H1 (cell line): Measurements from ENCODE around the gene LSR. TPM values are rescaled to one million over a fixed set of nuclear protein-coding genes. Genes with fewer than 3 reads are reported as not detected.

Source experiments
- CTCF ChIA-PET: fragments of 300-600 bp; sonication (Branson Sonifier 250); formaldehyde crosslinking; loops from one replicate; lab custom pipeline; 2021; ENCODE audit not compliant: partially characterized antibody; lab: Charles Lee
- POLR2A ChIA-PET: fragments of 300-600 bp; sonication (Branson Sonifier 250); formaldehyde crosslinking; loops from one replicate; lab custom pipeline; 2021; ENCODE audit warnings: inconsistent platforms; ENCODE audit not compliant: partially characterized antibody; lab: Charles Lee
- DNase-seq, 2 experiments: peaks; one replicate each; pipeline versions ENCODE4 v3.0.0 to v3.0.0-alpha.2; 2010 to 2022; ENCODE audit warnings: low spot score in 2 of 2, low read depth in 1 of 2, mixed read lengths in 1 of 2
- FAIRE-seq: peaks from 2 replicates; lab custom pipeline; 2011; peaks lifted over from hg19 to GRCh38; lab: Jason Lieb, UNC
- H2AFZ ChIP-seq: 2 replicates; pipeline ENCODE4 v1.8.1; 2012; ENCODE audit warnings: low read length, inconsistent platforms
- H2AK5ac ChIP-seq: 2 replicates; pipeline ENCODE4 v1.6.1; 2013; ENCODE audit warnings: low read depth, low read length
- H2BK120ac ChIP-seq: replicated peaks from 2 replicates; pipeline ENCODE3; 2013; ENCODE audit warnings: low read depth, low read length, inconsistent platforms
- H2BK12ac ChIP-seq: 2 replicates; pipeline ENCODE4 v1.6.1; 2013; ENCODE audit warnings: low read depth, low read length
- H2BK15ac ChIP-seq: 2 replicates; pipeline ENCODE4 v1.6.1; 2013; ENCODE audit warnings: low read length
- H2BK20ac ChIP-seq: 2 replicates; pipeline ENCODE4 v1.6.1; 2013; ENCODE audit warnings: low read length
- H2BK5ac ChIP-seq: 2 replicates; pipeline ENCODE4 v1.6.1; 2013; ENCODE audit warnings: low read depth, low read length
- H3K14ac ChIP-seq: 2 replicates; pipeline ENCODE4 v1.6.1; 2013; ENCODE audit warnings: inconsistent platforms; ENCODE audit not compliant: insufficient read length
- H3K18ac ChIP-seq: 2 replicates; pipeline ENCODE4 v1.6.1; 2013; ENCODE audit warnings: low read length; ENCODE audit errors: extremely low read depth
- H3K23ac ChIP-seq: 2 replicates; pipeline ENCODE4 v1.6.1; 2013; ENCODE audit warnings: inconsistent platforms; ENCODE audit not compliant: insufficient read length
- H3K23me2 ChIP-seq: 2 replicates; pipeline ENCODE4 v1.6.1; 2013; ENCODE audit warnings: low read depth, low read length
- H3K27ac ChIP-seq: 2 replicates; pipeline ENCODE4 v1.6.1; 2011; ENCODE audit warnings: low read depth, low read length, inconsistent platforms
- H3K27me3 ChIP-seq, 4 experiments: replicated peaks in 1 of 4; 1 replicate in 1 of 4; 2 replicates in 3 of 4; pipeline versions ENCODE4 v1.6.1 to v1.8.1; 2011 to 2013; ENCODE audit warnings: low read length in 3 of 4, mild to moderate bottlenecking in 3 of 4, inconsistent platforms in 2 of 4, mixed read lengths in 2 of 4, moderate library complexity in 1 of 4; ENCODE audit not compliant: control insufficient read depth in 3 of 4, insufficient read depth in 3 of 4; ENCODE audit errors: extremely low read depth in 1 of 4
- H3K36me3 ChIP-seq, 4 experiments: 2 replicates each; pipeline versions ENCODE4 v1.6.1 to v1.8.1; 2011 to 2013; ENCODE audit warnings: mild to moderate bottlenecking in 4 of 4, low read length in 3 of 4, moderate library complexity in 2 of 4, control low read depth in 1 of 4, inconsistent platforms in 1 of 4; ENCODE audit not compliant: insufficient read depth in 4 of 4, control insufficient read depth in 2 of 4
- H3K4ac ChIP-seq: replicated peaks from 2 replicates; pipeline ENCODE3; 2013; ENCODE audit warnings: low read length, low read depth, mixed read lengths, inconsistent platforms; ENCODE audit not compliant: insufficient read length
- H3K4me1 ChIP-seq, 4 experiments: replicated peaks in 1 of 4; 1 replicate in 1 of 4; 2 replicates in 3 of 4; pipeline versions ENCODE4 v1.6.1 to v1.8.1; 2011 to 2013; ENCODE audit warnings: low read length in 3 of 4, inconsistent platforms in 2 of 4, mixed read lengths in 1 of 4; ENCODE audit not compliant: insufficient read depth in 4 of 4, control insufficient read depth in 3 of 4
- H3K4me2 ChIP-seq, 2 experiments: 2 replicates each; pipeline versions ENCODE4 v1.6.1 to v1.8.1; 2011 to 2013; ENCODE audit warnings: low read depth in 2 of 2, low read length in 2 of 2, control low read depth in 1 of 2, inconsistent platforms in 1 of 2, mild to moderate bottlenecking in 1 of 2; ENCODE audit not compliant: insufficient read depth in 1 of 2
- H3K4me3 ChIP-seq, 4 experiments: fragments of 200-600, 300-600 bp in 1 of 4; sonication (generic), shearing (Covaris generic), sonication (Bioruptor Twin) in 1 of 4; 2 replicates each; pipeline versions ENCODE4 v1.5.1 to v1.8.1; 2011 to 2016; ENCODE audit warnings: low read length in 4 of 4, low read depth in 3 of 4, control low read depth in 2 of 4, inconsistent platforms in 2 of 4, mild to moderate bottlenecking in 2 of 4, mixed read lengths in 1 of 4, moderate library complexity in 1 of 4; ENCODE audit not compliant: insufficient read depth in 2 of 4; ENCODE audit errors: extremely low read depth in 1 of 4
- H3K56ac ChIP-seq: replicated peaks from 2 replicates; pipeline ENCODE3; 2013; ENCODE audit warnings: low read depth, mild to moderate bottlenecking, mixed read lengths, low read length, inconsistent platforms; ENCODE audit not compliant: insufficient read length
- H3K79me1 ChIP-seq: 2 replicates; pipeline ENCODE4 v1.6.1; 2013; ENCODE audit warnings: low read depth, low read length, control low read depth
- H3K79me2 ChIP-seq, 2 experiments: 2 replicates each; pipeline versions ENCODE4 v1.6.1 to v1.8.1; 2012 to 2013; ENCODE audit warnings: low read length in 2 of 2, mild to moderate bottlenecking in 2 of 2, inconsistent platforms in 1 of 2; ENCODE audit not compliant: insufficient read depth in 2 of 2, control insufficient read depth in 1 of 2
- H3K9ac ChIP-seq, 4 experiments: replicated peaks in 1 of 4; 1 replicate in 1 of 4; 2 replicates in 3 of 4; pipeline versions ENCODE4 v1.6.1 to v1.8.1; 2011 to 2013; ENCODE audit warnings: low read depth in 3 of 4, low read length in 3 of 4, control low read depth in 2 of 4, mild to moderate bottlenecking in 2 of 4, moderate library complexity in 2 of 4, inconsistent platforms in 1 of 4; ENCODE audit errors: extremely low read depth in 1 of 4
- H3K9me3 ChIP-seq, 2 experiments: 2 replicates each; pipeline versions ENCODE4 v1.6.1 to v1.8.1; 2012 to 2013; ENCODE audit warnings: mild to moderate bottlenecking in 2 of 2, moderate library complexity in 2 of 2, control low read depth in 1 of 2, inconsistent platforms in 1 of 2, low read depth in 1 of 2, low read length in 1 of 2, mixed read lengths in 1 of 2; ENCODE audit not compliant: insufficient read depth in 2 of 2
- H4K20me1 ChIP-seq, 2 experiments: replicated peaks in 1 of 2; 2 replicates each; pipeline versions ENCODE3 to v1.8.1; 2011 to 2013; ENCODE audit warnings: inconsistent platforms in 2 of 2, low read length in 2 of 2, mild to moderate bottlenecking in 1 of 2; ENCODE audit not compliant: insufficient read depth in 2 of 2, control insufficient read depth in 1 of 2
- H4K5ac ChIP-seq: 2 replicates; pipeline ENCODE4 v1.6.1; 2013; ENCODE audit warnings: low read length, low read depth, mixed read lengths, inconsistent platforms; ENCODE audit not compliant: insufficient read length
- H4K8ac ChIP-seq: 2 replicates; pipeline ENCODE4 v1.8.0; 2013; ENCODE audit warnings: mild to moderate bottlenecking, moderate library complexity, low read length, inconsistent platforms; ENCODE audit not compliant: insufficient read depth; ENCODE audit errors: extremely low read depth
- H4K91ac ChIP-seq: replicated peaks from 2 replicates; pipeline ENCODE3; 2013; ENCODE audit warnings: low read length, mixed read lengths, inconsistent platforms; ENCODE audit not compliant: insufficient read length
- ASH2L ChIP-seq: fragments of 200-600, 300-600 bp; sonication (generic); IDR thresholded peaks from one replicate; pipeline ENCODE4 v1.7.1; 2017; ENCODE audit warnings: low read length
- CTCF ChIP-seq, 3 experiments: IDR thresholded peaks; 1 replicate in 2 of 3; 2 replicates in 1 of 3; pipeline versions ENCODE4 v1.5.1 to v1.6.1; 2011; ENCODE audit warnings: low read length in 3 of 3, mild to moderate bottlenecking in 3 of 3, inconsistent platforms in 2 of 3, low read depth in 1 of 3, moderate library complexity in 1 of 3; ENCODE audit not compliant: insufficient read depth in 1 of 3; ENCODE audit errors: control extremely low read depth in 1 of 3
- EGR1 ChIP-seq: IDR thresholded peaks from 2 replicates; pipeline ENCODE4 v1.6.1; 2011; ENCODE audit warnings: low read depth, low read length, borderline replicate concordance
- EZH2 ChIP-seq: fragments of 200-600 bp; sonication (generic); IDR thresholded peaks from 2 replicates; pipeline ENCODE4 v1.7.1; 2012; ENCODE audit warnings: low read depth, mild to moderate bottlenecking, moderate library complexity, low read length, inconsistent platforms; ENCODE audit not compliant: severe bottlenecking
- FOSL1 ChIP-seq: IDR thresholded peaks from 2 replicates; pipeline ENCODE4 v1.6.1; 2011; ENCODE audit warnings: mild to moderate bottlenecking, low read depth, low read length, moderate library complexity; ENCODE audit not compliant: insufficient read depth
- NANOG ChIP-seq: IDR thresholded peaks from 2 replicates; pipeline ENCODE4 v1.6.1; 2011; ENCODE audit warnings: low read length, low read depth, mild to moderate bottlenecking, inconsistent platforms; ENCODE audit not compliant: insufficient read depth, poor library complexity, severe bottlenecking
- RBBP5 ChIP-seq: IDR thresholded peaks from 2 replicates; pipeline ENCODE4 v1.7.1; 2012; ENCODE audit warnings: low read depth, mild to moderate bottlenecking, inconsistent platforms, low read length, moderate library complexity, borderline replicate concordance
- SIN3A ChIP-seq, 2 experiments: IDR thresholded peaks in 1 of 2; conservative IDR thresholded peaks in 1 of 2; 2 replicates each; pipeline ENCODE4 v1.6.1; 2011 to 2012; ENCODE audit warnings: low read length in 2 of 2, improper control_type of control experiment in 1 of 2, low read depth in 1 of 2, mild to moderate bottlenecking in 1 of 2
- SP2 ChIP-seq: IDR thresholded peaks from 2 replicates; pipeline ENCODE4 v1.6.1; 2012; ENCODE audit warnings: mild to moderate bottlenecking, low read length, inconsistent platforms
- SRF ChIP-seq: IDR thresholded peaks from 2 replicates; pipeline ENCODE4 v1.6.1; 2011; ENCODE audit warnings: mild to moderate bottlenecking, low read depth, low read length, moderate library complexity
- ZNF274 ChIP-seq: IDR thresholded peaks from 2 replicates; pipeline ENCODE4 v1.7.0; 2012; ENCODE audit warnings: low read length, borderline replicate concordance; ENCODE audit errors: extremely low read depth
- WGBS, 2 experiments: shearing (Covaris generic) in 1 of 2; methylation state at CpG; one replicate each; pipeline versions ENCODE4 v1.1.6 to v1.1.7; 2013 to 2015; ENCODE audit warnings: low lambda C conversion rate in 2 of 2, mixed read lengths in 2 of 2, inconsistent platforms in 1 of 2, low coverage in 1 of 2, missing lambda C conversion rate in 1 of 2; ENCODE audit not compliant: insufficient replicate concordance in 2 of 2, insufficient coverage in 1 of 2, insufficient read length in 1 of 2; ENCODE audit errors: extremely low coverage in 1 of 2, missing lambda C conversion rate in 1 of 2; 5-methylcytosine and 5-hydroxymethylcytosine counted together
- polyA plus RNA-seq, 7 experiments: library from polyadenylated mRNA; depleted of rRNA in 3 of 7; stranded (reverse) in 5 of 7; unstranded in 2 of 7; fragments of >200 nt in 5 of 7; fragments of 200-250 nt in 2 of 7; gene quantifications; 1 replicate in 5 of 7; 2 replicates in 1 of 7; 4 replicates in 1 of 7; pipeline versions ENCODE4 v1.2.1 to v1.2.3, GENCODE V29; 2011 to 2013; ENCODE audit warnings: missing spikeins in 2 of 7, mixed read lengths in 2 of 7
- total RNA-seq: library from RNA; stranded (reverse); fragmentation: NEBNext Ultra II Directional; extraction: Animal tissue kit (Norgen Biotek cat#: 25700); gene quantifications from 2 replicates; pipeline ENCODE4 v1.2.1, GENCODE V29; 2021

The LSR gene
- total and polyA plus RNA-seq, 2 of the 8 experiments (the other 6 are each of a cell fraction or from before 2014, with no cell fraction given), result 159 to 186 TPM

- Histone ChIP-seq H2BK5ac (no peak overlapping the region), H3K27me3 (no peaks in the 10 kb centered on the region), H3K4ac (no peak overlapping the region), H4K5ac (no peak overlapping the region), H3K4me3 (no peak overlapping the region), H2AFZ (no peak overlapping the region), H3K9me3 (no peaks in the 10 kb centered on the region), H2AK5ac (no peak overlapping the region), H2BK120ac (no peak overlapping the region), H2BK20ac (no peak overlapping the region), H3K14ac (no peak overlapping the region), H3K4me2 (no peak overlapping the region), H3K36me3 (peaks cover 27 to 46% (median 37%) of the 10 kb centered on the region in 4 experiments), H3K4me1 (peaks cover 0 to 5% (median 2%) of the 10 kb centered on the region in 4 experiments; a peak in 2 of 7 replicates), H3K79me1 (peaks cover 21% of the 10 kb centered on the region), H4K20me1 (peaks cover 26 to 36% of the 10 kb centered on the region in 2 experiments), H3K79me2 (peaks cover 0 to 38% of the 10 kb centered on the region in 2 experiments; a peak in 3 of 4 replicates), H2BK15ac (no peak overlapping the region), H3K56ac (no peak overlapping the region), H3K9ac (no peak overlapping the region), H3K27ac (no peak overlapping the region), H3K23me2 (no peaks in the 10 kb centered on the region), H2BK12ac (no peak overlapping the region), H4K91ac (no peak overlapping the region), H4K8ac (no peak overlapping the region), H3K18ac (no peak overlapping the region), H3K23ac (no peak overlapping the region)
- DNase-seq (no peak), FAIRE-seq (no peak)
- 93% methylated on average over 2 of the region's 2 CpGs; no CpG with 5 or more reads in 1 of the 2 experiments for WGBS, 2 experiments
- ChIA-PET POLR2A (interaction anchor here (0.7 to 9.8 kb wide), 6 partner anchors 8 to 146 kb away, joined by 3 to 146 read pairs (median 4); partner anchors contain the start of genes FXYD7, HAMP and USF2), CTCF (interaction anchor here (0.6 to 1.3 kb wide), 7 partner anchors 8 to 121 kb away, joined by 3 to 4 read pairs (median 3); no protein-coding TSS in a partner anchor)
- TF ChIP-seq CTCF (IDR thresholded peaks at IDR 0.05; ENCODE audit: control extremely low read depth in 1 of 3, insufficient read depth in 1 of 3, low read depth in 1 of 3, low read length in 3 of 3) (no peak), ASH2L (no peak), RBBP5 (no peak), FOSL1 (no peak), SRF (no peak), SP2 (no peak), ZNF274 (no peak), EZH2 (no peak), NANOG (no peak), EGR1 (no peak), SIN3A (conservative IDR thresholded peaks at IDR 0.05 in 1 of 2, IDR thresholded peaks at IDR 0.05 in 1 of 2; ENCODE audit: low read depth in 1 of 2, low read length in 2 of 2) (no peak)
Measured at GRCh38 chr19:35256566-35256965, 7.8 kb downstream of the LSR start.
